ENCODE results near the gene DDX10. TPM values are rescaled to one million over a fixed set of nuclear protein-coding genes. Genes with fewer than 3 reads are reported as not detected.

DDX10 gene
- total and polyA plus RNA-seq, 9 of the 15 experiments (the other 6 are each of a cell fraction or from before 2014, with no cell fraction given) = 33.9 to 94.6 (median 50.7) TPM

DNA sequence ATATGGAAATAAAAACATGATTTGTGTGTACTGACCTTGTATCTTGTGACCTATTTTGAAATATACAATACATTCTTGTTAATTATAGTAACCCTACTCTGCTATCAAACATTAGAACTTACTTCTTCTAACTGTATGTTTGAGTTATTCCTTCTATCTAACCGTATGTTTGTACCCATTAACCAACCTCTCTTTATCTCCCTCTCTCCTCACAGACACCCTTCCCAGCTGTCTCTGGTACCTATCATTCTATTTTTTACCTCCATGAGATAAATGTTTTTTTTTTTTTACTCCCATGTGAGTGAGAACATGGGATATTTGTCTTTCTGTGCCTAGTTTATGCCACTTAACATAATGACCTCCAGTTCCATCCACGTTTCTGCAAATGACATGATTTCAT lies 128.7 kb downstream of the DDX10 start:
- CTCF ChIA-PET (ENCODE audit: low intra/inter-chr PET ratio) = no interaction called here
- H3K27me3 ChIP-seq (ENCODE audit: control insufficient read depth in 2 of 2, insufficient read depth in 2 of 2, low read length in 2 of 2) = no peaks in the 10 kb centered on the region
- H3K4me1 ChIP-seq (replicated peaks in 1 of 2; ENCODE audit: control insufficient read depth in 2 of 2, insufficient read depth in 2 of 2, low read length in 2 of 2) = no peaks in the 10 kb centered on the region
- 17% methylated on average over 2 of the region's 2 CpGs for WGBS (ENCODE audit: insufficient coverage, low coverage, missing lambda C conversion rate)
- no peaks in the 10 kb centered on the region for H3K36me3 ChIP-seq (ENCODE audit: control insufficient read depth, insufficient read depth, low read length)
- H4K20me1 ChIP-seq (replicated peaks; ENCODE audit: control insufficient read depth, insufficient read depth, low read length) = no peaks in the 10 kb centered on the region; the same call in 1 of the 2 replicates
- DNase-seq (ENCODE audit: extremely low read depth in 1 of 4, low spot score in 3 of 4) (no peak), FAIRE-seq (no peak), ATAC-seq (no peak)
- H3K79me2 ChIP-seq (ENCODE audit: control insufficient read depth, insufficient read depth, low read length) = peaks cover 21% of the 10 kb centered on the region; the same call in 2 of the 3 replicates
- in situ Hi-C loops (cut with MboI) (no loop called here), intact Hi-C loops (cut with micrococcal nuclease) (no loop called here)
- no peak overlapping the region for H2AFZ ChIP-seq (ENCODE audit: low read depth, low read length)
- BruUV-seq (replicated peaks) = no TSS peak
- H3K9ac ChIP-seq (ENCODE audit: insufficient read depth in 1 of 2, low read depth in 2 of 2, low read length in 2 of 2) = no peak overlapping the region
- no peaks in the 10 kb centered on the region for H3K9me3 ChIP-seq (replicated peaks; ENCODE audit: control insufficient read depth, insufficient read depth, low read depth, low read length)
- POLR2A ChIA-PET = interaction anchor here (1.2 kb wide), 1 partner anchor 9 kb away, joined by 4 read pairs; no protein-coding TSS in a partner anchor
- H3K4me2 ChIP-seq (ENCODE audit: insufficient read depth, low read length) = no peak overlapping the region
- H3K9me1 ChIP-seq (ENCODE audit: control insufficient read depth, insufficient read depth, low read length) = no peaks in the 10 kb centered on the region
- H3K27ac ChIP-seq (ENCODE audit: extremely low read depth, low read depth, low read length) = no peak overlapping the region
- no peak overlapping the region for H3K4me3 ChIP-seq
- TF ChIP-seq, protein P1, sequence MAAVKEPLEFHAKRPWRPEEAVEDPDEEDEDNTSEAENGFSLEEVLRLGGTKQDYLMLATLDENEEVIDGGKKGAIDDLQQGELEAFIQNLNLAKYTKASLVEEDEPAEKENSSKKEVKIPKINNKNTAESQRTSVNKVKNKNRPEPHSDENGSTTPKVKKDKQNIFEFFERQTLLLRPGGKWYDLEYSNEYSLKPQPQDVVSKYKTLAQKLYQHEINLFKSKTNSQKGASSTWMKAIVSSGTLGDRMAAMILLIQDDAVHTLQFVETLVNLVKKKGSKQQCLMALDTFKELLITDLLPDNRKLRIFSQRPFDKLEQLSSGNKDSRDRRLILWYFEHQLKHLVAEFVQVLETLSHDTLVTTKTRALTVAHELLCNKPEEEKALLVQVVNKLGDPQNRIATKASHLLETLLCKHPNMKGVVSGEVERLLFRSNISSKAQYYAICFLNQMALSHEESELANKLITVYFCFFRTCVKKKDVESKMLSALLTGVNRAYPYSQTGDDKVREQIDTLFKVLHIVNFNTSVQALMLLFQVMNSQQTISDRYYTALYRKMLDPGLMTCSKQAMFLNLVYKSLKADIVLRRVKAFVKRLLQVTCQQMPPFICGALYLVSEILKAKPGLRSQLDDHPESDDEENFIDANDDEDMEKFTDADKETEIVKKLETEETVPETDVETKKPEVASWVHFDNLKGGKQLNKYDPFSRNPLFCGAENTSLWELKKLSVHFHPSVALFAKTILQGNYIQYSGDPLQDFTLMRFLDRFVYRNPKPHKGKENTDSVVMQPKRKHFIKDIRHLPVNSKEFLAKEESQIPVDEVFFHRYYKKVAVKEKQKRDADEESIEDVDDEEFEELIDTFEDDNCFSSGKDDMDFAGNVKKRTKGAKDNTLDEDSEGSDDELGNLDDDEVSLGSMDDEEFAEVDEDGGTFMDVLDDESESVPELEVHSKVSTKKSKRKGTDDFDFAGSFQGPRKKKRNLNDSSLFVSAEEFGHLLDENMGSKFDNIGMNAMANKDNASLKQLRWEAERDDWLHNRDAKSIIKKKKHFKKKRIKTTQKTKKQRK (IDR thresholded peaks at IDR 0.05; ENCODE audit: borderline replicate concordance, low read depth, low read length) = no peak
- TF ChIP-seq MTA2 (IDR thresholded peaks at IDR 0.05; ENCODE audit: low read depth) (no peak), XRCC4 (IDR thresholded peaks at IDR 0.05; ENCODE audit: extremely low read depth, insufficient read depth, insufficient read length) (no peak), SRSF9 (IDR thresholded peaks at IDR 0.05; ENCODE audit: borderline replicate concordance, low read depth, low read length) (no peak), SRF (CRISPR knock-in tag; IDR thresholded peaks at IDR 0.05) (no peak), ZNF197 (CRISPR knock-in tag; IDR thresholded peaks at IDR 0.05; ENCODE audit: low read depth) (no peak), PHB2 (IDR thresholded peaks at IDR 0.05; ENCODE audit: low read depth) (no peak), MCM7 (IDR thresholded peaks at IDR 0.05) (no peak), ZNF212 (CRISPR knock-in tag; IDR thresholded peaks at IDR 0.05) (no peak), NUFIP1 (IDR thresholded peaks at IDR 0.05; ENCODE audit: partially characterized antibody) (no peak), SUPT5H (IDR thresholded peaks at IDR 0.05) (no peak), ARID2 (IDR thresholded peaks at IDR 0.05) (no peak)
- TF ChIP-seq, protein P2, sequence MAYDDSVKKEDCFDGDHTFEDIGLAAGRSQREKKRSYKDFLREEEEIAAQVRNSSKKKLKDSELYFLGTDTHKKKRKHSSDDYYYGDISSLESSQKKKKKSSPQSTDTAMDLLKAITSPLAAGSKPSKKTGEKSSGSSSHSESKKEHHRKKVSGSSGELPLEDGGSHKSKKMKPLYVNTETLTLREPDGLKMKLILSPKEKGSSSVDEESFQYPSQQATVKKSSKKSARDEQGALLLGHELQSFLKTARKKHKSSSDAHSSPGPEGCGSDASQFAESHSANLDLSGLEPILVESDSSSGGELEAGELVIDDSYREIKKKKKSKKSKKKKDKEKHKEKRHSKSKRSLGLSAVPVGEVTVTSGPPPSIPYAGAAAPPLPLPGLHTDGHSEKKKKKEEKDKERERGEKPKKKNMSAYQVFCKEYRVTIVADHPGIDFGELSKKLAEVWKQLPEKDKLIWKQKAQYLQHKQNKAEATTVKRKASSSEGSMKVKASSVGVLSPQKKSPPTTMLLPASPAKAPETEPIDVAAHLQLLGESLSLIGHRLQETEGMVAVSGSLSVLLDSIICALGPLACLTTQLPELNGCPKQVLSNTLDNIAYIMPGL (CRISPR knock-in tag; IDR thresholded peaks at IDR 0.05) = no peak
- TF ChIP-seq, protein P3, sequence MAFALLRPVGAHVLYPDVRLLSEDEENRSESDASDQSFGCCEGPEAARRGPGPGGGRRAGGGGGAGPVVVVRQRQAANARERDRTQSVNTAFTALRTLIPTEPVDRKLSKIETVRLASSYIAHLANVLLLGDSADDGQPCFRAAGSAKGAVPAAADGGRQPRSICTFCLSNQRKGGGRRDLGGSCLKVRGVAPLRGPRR (CRISPR knock-in tag; IDR thresholded peaks at IDR 0.05) = no peak
- TF ChIP-seq, protein P4, sequence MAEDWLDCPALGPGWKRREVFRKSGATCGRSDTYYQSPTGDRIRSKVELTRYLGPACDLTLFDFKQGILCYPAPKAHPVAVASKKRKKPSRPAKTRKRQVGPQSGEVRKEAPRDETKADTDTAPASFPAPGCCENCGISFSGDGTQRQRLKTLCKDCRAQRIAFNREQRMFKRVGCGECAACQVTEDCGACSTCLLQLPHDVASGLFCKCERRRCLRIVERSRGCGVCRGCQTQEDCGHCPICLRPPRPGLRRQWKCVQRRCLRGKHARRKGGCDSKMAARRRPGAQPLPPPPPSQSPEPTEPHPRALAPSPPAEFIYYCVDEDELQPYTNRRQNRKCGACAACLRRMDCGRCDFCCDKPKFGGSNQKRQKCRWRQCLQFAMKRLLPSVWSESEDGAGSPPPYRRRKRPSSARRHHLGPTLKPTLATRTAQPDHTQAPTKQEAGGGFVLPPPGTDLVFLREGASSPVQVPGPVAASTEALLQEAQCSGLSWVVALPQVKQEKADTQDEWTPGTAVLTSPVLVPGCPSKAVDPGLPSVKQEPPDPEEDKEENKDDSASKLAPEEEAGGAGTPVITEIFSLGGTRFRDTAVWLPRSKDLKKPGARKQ (CRISPR knock-in tag; IDR thresholded peaks at IDR 0.05) = no peak
- TF ChIP-seq, protein P5, sequence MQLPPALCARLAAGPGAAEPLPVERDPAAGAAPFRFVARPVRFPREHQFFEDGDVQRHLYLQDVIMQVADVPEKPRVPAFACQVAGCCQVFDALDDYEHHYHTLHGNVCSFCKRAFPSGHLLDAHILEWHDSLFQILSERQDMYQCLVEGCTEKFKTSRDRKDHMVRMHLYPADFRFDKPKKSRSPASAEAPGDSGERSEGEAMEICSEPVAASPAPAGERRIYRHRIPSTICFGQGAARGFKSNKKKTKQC (CRISPR knock-in tag; IDR thresholded peaks at IDR 0.05) = no peak
